ENCODE data around the gene SWI5.
A peak's percentile ranks its signal among the peaks of the same experiment; 100 is the strongest.
"Not testable (repeated sequence)": the region's sequence is repeated elsewhere in the genome, so short reads cannot be mapped to it uniquely, and the experiment has no call there.

The SWI5 gene

DNA sequence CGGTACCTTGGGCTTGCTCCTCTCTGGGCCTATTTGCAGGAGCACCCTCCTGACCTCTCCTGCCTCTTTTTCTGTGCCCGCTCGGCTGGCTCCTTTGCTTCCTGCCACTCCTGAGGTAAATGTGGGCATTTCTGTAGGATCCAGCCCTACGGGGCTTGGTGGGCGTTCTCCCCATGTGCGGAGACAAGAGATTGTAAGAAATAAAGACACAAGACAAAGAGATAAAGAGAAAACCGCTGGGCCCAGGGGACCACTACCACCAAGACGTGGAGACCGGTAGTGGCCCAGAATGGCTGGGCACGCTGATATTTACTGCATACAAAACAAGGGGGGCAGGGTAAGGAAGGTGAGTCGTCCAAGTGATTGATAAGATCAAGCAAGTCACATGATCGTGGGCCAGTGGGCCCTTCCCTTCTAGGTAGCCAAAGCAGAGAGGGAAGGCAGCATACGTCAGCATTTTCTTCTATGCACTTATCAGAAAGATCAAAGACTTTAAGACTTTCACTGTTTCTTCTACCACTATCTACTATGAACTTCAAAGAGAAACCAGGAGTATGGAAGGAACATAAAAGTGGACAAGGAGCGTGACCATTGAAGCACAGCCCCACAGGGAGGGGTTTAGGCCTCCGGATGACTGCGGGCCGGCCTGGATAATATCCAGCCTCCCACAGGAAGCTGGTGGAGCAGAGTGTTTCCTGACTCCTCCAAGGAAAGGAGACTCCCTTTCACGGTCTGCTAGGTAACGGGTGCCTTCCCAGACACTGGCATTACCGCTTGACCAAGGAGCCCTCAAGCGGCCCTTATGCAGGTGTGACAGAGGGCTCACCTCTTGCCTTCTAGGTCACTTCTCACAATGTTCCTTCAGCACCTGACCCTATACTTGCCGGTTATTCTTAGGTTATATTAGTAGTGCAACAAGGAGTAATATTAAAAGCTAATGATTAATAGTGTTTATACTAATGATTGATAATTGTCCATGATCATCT is 3.3 kb downstream of the SWI5 start:
- not testable (repeated sequence) for DNase-seq (ENCODE audit: low spot score)

- no peak for DNase-seq (ENCODE audit: low spot score)
Observed at GRCh38 chr9:128280084-128280622, 4.1 kb downstream of the SWI5 start.

- DNase-seq (ENCODE audit: low spot score) = peak; percentile 43
Observed at GRCh38 chr9:128282500-128282899, 6.4 kb downstream of the SWI5 start.

- no peak for DNase-seq (ENCODE audit: low spot score)
Observed at GRCh38 chr9:128285033-128285784, 9.1 kb downstream of the SWI5 start.

GRCh38 chr9:128286440-128286839 is 10.4 kb downstream of the SWI5 start:
- DNase-seq (ENCODE audit: low spot score) = peak; percentile 44

- no peak for DNase-seq (ENCODE audit: low spot score)
Observed at GRCh38 chr9:128288273-128289004, 12.4 kb downstream of the SWI5 start.

- DNase-seq (ENCODE audit: low spot score) = no peak
Observed at GRCh38 chr9:128292009-128292408, 15.9 kb downstream of the SWI5 start.

DNA sequence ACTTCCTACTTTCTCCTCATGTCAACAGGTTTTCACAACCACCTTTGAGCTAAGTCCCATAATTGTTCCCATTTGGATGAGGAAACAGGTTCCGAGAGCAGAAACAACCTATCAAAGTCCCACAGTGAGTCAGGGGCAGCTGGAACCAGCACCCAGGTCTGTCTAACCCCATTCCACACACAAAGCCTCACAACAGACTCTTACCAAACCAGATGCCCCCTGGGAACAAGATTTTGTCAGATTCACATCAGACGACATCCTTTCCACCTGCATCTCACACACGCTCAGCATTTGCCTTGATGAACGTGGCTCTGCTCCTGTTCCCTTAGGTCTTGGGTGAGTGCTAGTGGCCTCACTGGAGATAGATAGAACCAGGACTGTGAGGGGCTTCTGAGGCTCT is 17.0 kb downstream of the SWI5 start:
- no peak for DNase-seq (ENCODE audit: low spot score)

GRCh38 chr9:128294142-128294541 is 18.1 kb downstream of the SWI5 start:
- DNase-seq (ENCODE audit: low spot score) = no peak

DNA sequence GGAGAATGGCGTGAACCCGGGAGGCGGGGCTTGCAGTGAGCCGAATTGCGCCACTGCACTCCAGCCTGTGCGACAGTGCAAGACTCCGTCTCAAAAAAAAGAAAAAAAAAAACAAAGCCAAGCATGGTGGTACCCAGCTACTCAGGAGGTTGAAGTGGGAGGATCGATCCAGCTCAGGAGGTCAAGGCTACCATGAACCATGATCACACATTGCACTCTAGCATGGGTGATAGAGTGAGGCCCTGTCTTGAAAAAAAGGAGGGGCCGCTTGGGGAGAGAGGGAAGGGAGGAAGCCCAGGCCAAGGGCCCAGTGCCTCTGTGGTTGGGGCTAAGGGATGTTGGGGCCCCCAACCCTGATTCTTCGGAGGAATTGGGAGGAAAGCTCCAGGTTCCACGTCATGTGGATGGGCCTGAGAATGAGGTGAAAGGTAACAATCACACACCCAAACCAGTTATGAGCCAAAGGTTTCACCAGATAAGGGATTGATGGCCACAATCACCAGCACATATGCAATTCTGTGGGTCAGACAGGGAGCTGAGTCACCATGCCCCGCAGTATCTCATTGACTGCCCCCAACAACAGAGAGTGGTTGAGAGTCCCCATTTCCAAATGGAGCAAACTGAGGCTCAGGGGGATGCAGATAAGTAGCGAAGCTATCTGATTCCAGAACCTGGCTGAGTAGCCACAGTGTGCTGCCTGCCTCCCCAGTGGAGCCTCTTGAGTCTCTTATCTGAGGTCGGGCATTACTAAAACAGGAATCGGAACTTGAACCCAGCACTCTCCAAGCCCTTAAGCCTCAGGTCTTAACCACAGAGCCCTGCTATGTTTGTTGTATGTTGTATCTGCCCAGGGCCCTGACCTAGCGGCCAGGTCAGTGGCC is 20.5 kb downstream of the SWI5 start:
- DNase-seq (ENCODE audit: low spot score) = peak; percentile 5

- DNase-seq (ENCODE audit: low spot score) = peak; percentile 5
Observed at GRCh38 chr9:128297221-128297773, 21.2 kb downstream of the SWI5 start.

DNA sequence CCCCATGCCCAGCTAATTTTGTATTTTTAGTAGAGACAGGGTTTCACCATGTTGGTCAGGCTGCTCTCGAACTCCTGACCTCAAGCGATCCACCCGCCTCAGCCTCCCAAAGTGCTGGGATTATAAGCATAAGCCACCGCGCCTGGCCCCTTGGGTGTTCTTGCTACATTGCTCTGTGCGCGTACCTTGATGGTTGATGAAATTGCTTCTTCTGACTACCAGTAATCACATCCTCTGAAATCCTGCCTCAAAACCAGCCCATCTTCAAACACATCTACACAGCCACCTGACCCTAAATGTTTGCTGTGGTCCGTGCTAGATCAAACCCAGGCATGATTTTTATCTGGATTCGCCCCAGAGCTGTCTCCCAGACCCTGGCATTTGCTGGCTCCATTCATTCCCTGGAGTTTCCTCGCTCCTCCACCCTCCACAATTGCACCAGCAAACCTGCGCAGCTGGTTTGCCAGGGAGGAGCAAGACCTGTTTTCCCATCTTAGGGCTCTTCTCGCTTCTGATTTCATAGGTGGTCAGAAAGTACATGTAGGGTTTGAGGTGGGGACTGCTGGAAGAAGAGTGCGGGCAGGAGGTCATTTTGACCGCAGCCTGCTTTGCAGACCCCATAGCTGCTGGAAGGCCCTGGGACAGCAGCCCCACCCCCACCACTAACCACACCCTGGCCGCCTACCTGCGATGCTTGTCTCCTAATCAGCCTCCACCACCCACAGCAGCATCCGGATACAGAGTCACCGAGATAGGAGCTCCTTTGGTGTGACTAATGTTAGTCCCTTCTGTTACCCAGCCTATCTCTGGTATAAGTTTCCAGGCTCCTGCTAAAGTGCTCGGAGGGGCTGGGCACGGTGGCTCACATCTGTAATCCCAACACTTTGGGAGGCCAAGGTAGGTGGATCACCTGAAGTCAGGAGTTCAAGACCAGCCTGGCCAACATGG is 22.7 kb downstream of the SWI5 start:
- no peak for DNase-seq (ENCODE audit: low spot score)

- peak; percentile 55 for DNase-seq (ENCODE audit: low spot score)
Observed at GRCh38 chr9:128304136-128304970, 28.3 kb downstream of the SWI5 start.

GRCh38 chr9:128304971-128305288 is 28.9 kb downstream of the SWI5 start:
- DNase-seq (ENCODE audit: low spot score) = peak; percentile 27

GRCh38 chr9:128309551-128309950 is 33.5 kb downstream of the SWI5 start:
- DNase-seq (ENCODE audit: low spot score) = no peak

DNA sequence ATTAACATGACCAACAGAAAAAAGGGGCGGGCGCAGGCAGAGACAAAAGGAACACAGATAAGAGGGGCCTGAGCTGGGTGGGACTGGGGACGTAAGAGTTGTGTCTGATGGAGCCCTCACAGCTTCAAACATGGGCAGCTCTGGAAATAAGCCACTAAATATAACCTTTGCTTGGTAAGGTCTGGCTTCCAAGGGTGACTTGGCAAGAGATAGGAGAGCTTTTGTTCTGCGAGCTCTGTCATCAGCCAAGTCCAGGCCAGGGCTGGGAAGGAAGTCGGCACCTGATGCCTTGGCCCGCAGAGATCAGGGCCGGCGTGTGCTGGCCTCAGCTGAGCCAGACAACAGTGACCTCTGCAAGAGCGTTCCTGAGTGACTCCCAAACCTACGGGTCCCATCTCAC is 34.4 kb downstream of the SWI5 start:
- no peak for DNase-seq (ENCODE audit: low spot score)

DNA sequence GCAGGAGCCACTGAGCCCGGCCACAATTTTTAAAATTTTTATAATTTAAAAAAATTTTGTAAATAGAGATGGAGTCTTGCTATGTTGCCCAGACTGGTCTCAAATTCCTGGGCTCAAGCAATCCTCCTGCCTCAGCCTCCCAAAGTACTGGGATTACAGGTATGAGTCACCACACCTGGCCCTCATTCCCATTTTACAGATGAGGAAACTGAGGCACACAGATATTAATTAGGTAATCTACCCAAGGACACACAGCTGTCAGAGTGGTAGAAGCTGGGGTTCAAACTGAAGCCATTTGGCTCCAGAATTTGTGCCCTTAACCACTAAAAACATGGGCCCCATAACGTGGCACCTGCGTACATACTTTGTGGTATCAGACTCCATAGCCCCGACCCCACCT is 38.6 kb downstream of the SWI5 start:
- no peak for DNase-seq (ENCODE audit: low spot score)

- no peak for DNase-seq (ENCODE audit: low spot score)
Observed at GRCh38 chr9:128316421-128316820, 40.3 kb downstream of the SWI5 start.

- DNase-seq (ENCODE audit: low spot score) = no peak
Observed at GRCh38 chr9:128317629-128318028, 41.6 kb downstream of the SWI5 start.

Data from AG20443 (cell line).